Sigmoid colon (tissue), 4 donors: ENCODE results near the gene ADGRF1.
"Not testable (repeated sequence)": the region's sequence is repeated elsewhere in the genome, so short reads cannot be mapped to it uniquely, and the experiment has no call there.

ENCODE experiments used
- CTCF ChIP-seq, 4 experiments: fragments of 450-650 bp in 3 of 4; fragments of 200-600 bp in 1 of 4; IDR thresholded peaks; one replicate each; pipeline ENCODE4 v1.5.1; 2016 to 2019; ENCODE audit warnings: antibody characterized with exemption in 4 of 4, mild to moderate bottlenecking in 3 of 4, moderate library complexity in 2 of 4
- EP300 ChIP-seq, 4 donors: sonication (generic); formaldehyde crosslinking; IDR thresholded peaks; one replicate each; pipeline ENCODE4 v1.6.1; 2017; ENCODE audit warnings: antibody characterized with exemption in 4 of 4
- POLR2A ChIP-seq, 2 donors: fragments of 450-650 bp; IDR thresholded peaks; one replicate each; pipeline ENCODE4 v1.6.1; 2016; ENCODE audit warnings: antibody characterized with exemption in 2 of 2, mild to moderate bottlenecking in 2 of 2, moderate library complexity in 2 of 2
- POLR2AphosphoS5 ChIP-seq, 4 donors: sonication (generic); formaldehyde crosslinking; IDR thresholded peaks; one replicate each; pipeline ENCODE4 v1.6.1; 2017; ENCODE audit warnings: antibody characterized with exemption in 4 of 4

- not testable (repeated sequence) for TF ChIP-seq CTCF, POLR2A, EP300, POLR2AphosphoS5 (IDR thresholded peaks at IDR 0.05)
These were observed 49.7 kb downstream of the ADGRF1 start for GRCh38 chr6:46992391-46992790.
